Esophagus squamous epithelium (tissue), 5 donors: Measurements from ENCODE around the gene SELL. TPM values are rescaled to one million over a fixed set of nuclear protein-coding genes. Genes with fewer than 3 reads are reported as not detected.
"Not testable (repeated sequence)": the region's sequence is repeated elsewhere in the genome, so short reads cannot be mapped to it uniquely, and the experiment has no call there.

Experiments used
- DNase-seq: peaks from one replicate; lab custom pipeline; 2025; lab: John Stamatoyannopoulos, UW
- H3K27ac ChIP-seq, 4 donors: fragments of 200-600 bp; sonication (generic); one replicate each; pipeline ENCODE4 v1.5.1; 2016 to 2019; ENCODE audit warnings: mild to moderate bottlenecking in 1 of 4
- H3K27me3 ChIP-seq, 4 donors: fragments of 200-600 bp; sonication (generic); 1 replicate in 3 of 4; 2 replicates in 1 of 4; pipeline versions ENCODE4 v1.5.1 to v1.6.0; 2017 to 2021; ENCODE audit warnings: antibody characterized with exemption in 1 of 4
- H3K36me3 ChIP-seq, 3 donors: fragments of 200-600 bp; sonication (generic); one replicate each; pipeline ENCODE4 v1.5.1; 2016 to 2019
- H3K4me1 ChIP-seq, 3 donors: fragments of 200-600 bp; sonication (generic); one replicate each; pipeline ENCODE4 v1.5.1; 2017 to 2019
- H3K4me3 ChIP-seq, 4 donors: fragments of 200-600 bp; sonication (generic); 1 replicate in 3 of 4; 2 replicates in 1 of 4; pipeline ENCODE4 v1.5.1; 2016 to 2019; ENCODE audit warnings: mild to moderate bottlenecking in 2 of 4, moderate library complexity in 1 of 4
- H3K9me3 ChIP-seq, 3 donors: fragments of 200-600 bp; sonication (generic); one replicate each; pipeline ENCODE4 v1.5.1; 2016 to 2019
- CTCF ChIP-seq, 6 experiments: fragments of 450-650 bp in 4 of 6; fragments of 200-600 bp in 2 of 6; sonication (generic) in 2 of 6; IDR thresholded peaks; one replicate each; pipeline ENCODE4 v1.5.1; 2016 to 2019; ENCODE audit warnings: antibody characterized with exemption in 6 of 6, mild to moderate bottlenecking in 4 of 6, moderate library complexity in 4 of 6
- POLR2A ChIP-seq, 4 donors: fragments of 450-650 bp; IDR thresholded peaks; one replicate each; pipeline ENCODE4 v1.6.1; 2017; ENCODE audit warnings: antibody characterized with exemption in 4 of 4, mild to moderate bottlenecking in 4 of 4, moderate library complexity in 3 of 4
- WGBS, 2 donors: methylation state at CpG; one replicate each; pipeline ENCODE4 v1.1.5; 2018; 5-methylcytosine and 5-hydroxymethylcytosine counted together
- intact Hi-C: fragments of 100-400 bp; cut with DNase I; formaldehyde crosslinking; loops from one replicate; pipeline ENCODE4 v1.15.0; 2022
- total RNA-seq, 4 donors: library from RNA; depleted of rRNA; stranded (reverse); fragments of >200 nt; gene quantifications; one replicate each; pipeline ENCODE4 v1.1.0, GENCODE V29; 2016
- donor health status: DM: yes; HTN: yes; CAD: no.

SELL gene
- total RNA-seq, 4 donors from 2014 or later, result 0.38 to 2.2 (median 1.1) TPM

DNA sequence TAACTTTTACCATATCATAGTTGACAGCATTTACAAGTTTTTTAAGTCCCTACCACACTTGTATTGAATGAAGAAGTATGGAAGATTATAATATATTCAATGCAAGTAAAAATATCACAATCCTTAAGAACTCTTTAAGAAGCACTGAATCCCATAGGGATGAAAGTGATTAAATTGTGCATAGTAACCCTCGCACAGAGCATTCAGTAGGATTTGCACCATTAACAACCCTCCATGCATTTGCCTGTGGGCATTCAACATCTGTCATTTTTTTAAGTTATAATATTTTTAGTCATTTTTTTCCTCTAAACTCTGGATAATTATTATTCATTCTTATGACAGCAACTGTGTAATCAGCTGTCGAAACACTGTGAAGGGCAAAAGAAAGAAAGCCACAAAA is 12.3 kb upstream of the SELL start:
- H3K9me3 ChIP-seq, result no peaks in the 10 kb centered on the region
- no peaks in the 10 kb centered on the region for H3K36me3 ChIP-seq
- H3K4me1 ChIP-seq, result no peaks in the 10 kb centered on the region
- TF ChIP-seq CTCF (IDR thresholded peaks at IDR 0.05) (no peak), POLR2A (IDR thresholded peaks at IDR 0.05) (no peak)
- no peak for DNase-seq
- no peaks in the 10 kb centered on the region for H3K27me3 ChIP-seq
- no peak overlapping the region for H3K4me3 ChIP-seq
- H3K27ac ChIP-seq, result no peak overlapping the region
- 41 to 48% methylated on average over 2 of the region's 2 CpGs for WGBS, 2 donors
- intact Hi-C loops, result no loop called here

- no peaks in the 10 kb centered on the region for H3K4me1 ChIP-seq
- intact Hi-C loops, result no loop called here
Observed at GRCh38 chr1:169722779-169723178, 11.4 kb upstream of the SELL start.

GRCh38 chr1:169715100-169715499 is 3.7 kb upstream of the SELL start:
- H3K4me3 ChIP-seq, H3K36me3 ChIP-seq, H3K27ac ChIP-seq, intact Hi-C loops, H3K9me3 ChIP-seq, H3K4me1 ChIP-seq, DNase-seq, H3K27me3 ChIP-seq: not testable (repeated sequence)
- WGBS, 2 donors, result 69 to 72% methylated on average over 2 of the region's 2 CpGs

More at GRCh38 chr1:169722779-169723178, 11.4 kb upstream of the SELL start:
- H3K36me3 ChIP-seq, result no peaks in the 10 kb centered on the region
- H3K27me3 ChIP-seq, result peaks cover 0 to 3% (median 0%) of the 10 kb centered on the region in 4 donors
- TF ChIP-seq CTCF (IDR thresholded peaks at IDR 0.05) (no peak), POLR2A (IDR thresholded peaks at IDR 0.05) (no peak)
- no peak for DNase-seq
- no peak overlapping the region for H3K4me3 ChIP-seq
- no peaks in the 10 kb centered on the region for H3K9me3 ChIP-seq
- H3K27ac ChIP-seq, result no peak overlapping the region

GRCh38 chr1:169713090-169713489 is 1.7 kb upstream of the SELL start:
- H3K4me3 ChIP-seq, result not testable (repeated sequence)

GRCh38 chr1:169712309-169712631 is 850 bp upstream of the SELL start:
- no peak for DNase-seq
- H3K4me1 ChIP-seq, result no peaks in the 10 kb centered on the region
- H3K27ac ChIP-seq, result no peak overlapping the region
- H3K36me3 ChIP-seq, result no peaks in the 10 kb centered on the region
- WGBS, 2 donors, result 87 to 90% methylated on average over 2 of the region's 2 CpGs
- no peak for TF ChIP-seq POLR2A (IDR thresholded peaks at IDR 0.05)
- no peak for TF ChIP-seq CTCF (IDR thresholded peaks at IDR 0.05)
- intact Hi-C loops, result no loop called here
- H3K9me3 ChIP-seq, result no peaks in the 10 kb centered on the region
- H3K27me3 ChIP-seq, result no peaks in the 10 kb centered on the region
- no peak overlapping the region for H3K4me3 ChIP-seq

More at GRCh38 chr1:169713090-169713489, 1.7 kb upstream of the SELL start:
- intact Hi-C loops, H3K27me3 ChIP-seq, H3K4me1 ChIP-seq, H3K36me3 ChIP-seq, H3K27ac ChIP-seq, H3K9me3 ChIP-seq, DNase-seq: not testable (repeated sequence)
- 84 to 88% methylated on average over 5 of the region's 5 CpGs for WGBS, 2 donors

DNA sequence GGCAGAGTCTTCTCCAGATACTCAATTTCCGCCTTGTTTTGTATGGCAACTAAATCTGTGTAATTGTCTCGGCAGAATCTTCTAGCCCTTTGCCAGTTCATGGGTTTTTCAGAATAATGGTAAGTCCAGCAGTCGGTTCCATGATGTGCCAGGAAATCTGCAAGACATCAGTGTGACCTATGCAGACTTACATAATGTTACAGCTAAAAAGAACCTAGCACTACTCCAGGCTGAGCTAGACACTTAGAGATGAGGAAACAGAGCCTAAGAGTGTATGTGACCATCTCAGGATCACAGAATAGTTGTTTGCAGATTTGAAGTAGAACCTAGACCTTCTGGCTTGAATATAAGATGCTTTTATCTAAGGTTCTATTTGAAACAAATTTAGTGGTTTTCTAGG is 2.8 kb downstream of the SELL start:
- Histone ChIP-seq H3K36me3 (no peaks in the 10 kb centered on the region), H3K27me3 (no peaks in the 10 kb centered on the region), H3K4me3 (no peak overlapping the region), H3K4me1 (no peaks in the 10 kb centered on the region), H3K27ac (no peak overlapping the region), H3K9me3 (no peaks in the 10 kb centered on the region)
- TF ChIP-seq POLR2A (IDR thresholded peaks at IDR 0.05) (no peak), CTCF (IDR thresholded peaks at IDR 0.05) (no peak)
- no peak for DNase-seq
- 60 to 94% methylated on average over 2 to 3 of the region's 3 CpGs for WGBS, 2 donors
- intact Hi-C loops, result no loop called here
